Esophagus squamous epithelium (tissue), 5 donors: Measurements from ENCODE around the gene CDH2. TPM values are rescaled to one million over a fixed set of nuclear protein-coding genes. Genes with fewer than 3 reads are reported as not detected.

ENCODE experiments used
- DNase-seq: peaks from one replicate; lab custom pipeline; 2025; lab: John Stamatoyannopoulos, UW
- H3K27ac ChIP-seq, 4 donors: fragments of 200-600 bp; sonication (generic); one replicate each; pipeline ENCODE4 v1.5.1; 2016 to 2019; ENCODE audit warnings: mild to moderate bottlenecking in 1 of 4
- H3K27me3 ChIP-seq, 4 donors: fragments of 200-600 bp; sonication (generic); 1 replicate in 3 of 4; 2 replicates in 1 of 4; pipeline versions ENCODE4 v1.5.1 to v1.6.0; 2017 to 2021; ENCODE audit warnings: antibody characterized with exemption in 1 of 4
- H3K36me3 ChIP-seq, 3 donors: fragments of 200-600 bp; sonication (generic); one replicate each; pipeline ENCODE4 v1.5.1; 2016 to 2019
- H3K4me1 ChIP-seq, 3 donors: fragments of 200-600 bp; sonication (generic); one replicate each; pipeline ENCODE4 v1.5.1; 2017 to 2019
- H3K4me3 ChIP-seq, 4 donors: fragments of 200-600 bp; sonication (generic); 1 replicate in 3 of 4; 2 replicates in 1 of 4; pipeline ENCODE4 v1.5.1; 2016 to 2019; ENCODE audit warnings: mild to moderate bottlenecking in 2 of 4, moderate library complexity in 1 of 4
- H3K9me3 ChIP-seq, 3 donors: fragments of 200-600 bp; sonication (generic); one replicate each; pipeline ENCODE4 v1.5.1; 2016 to 2019
- CTCF ChIP-seq, 6 experiments: fragments of 450-650 bp in 4 of 6; fragments of 200-600 bp in 2 of 6; sonication (generic) in 2 of 6; IDR thresholded peaks; one replicate each; pipeline ENCODE4 v1.5.1; 2016 to 2019; ENCODE audit warnings: antibody characterized with exemption in 6 of 6, mild to moderate bottlenecking in 4 of 6, moderate library complexity in 4 of 6
- POLR2A ChIP-seq, 4 donors: fragments of 450-650 bp; IDR thresholded peaks; one replicate each; pipeline ENCODE4 v1.6.1; 2017; ENCODE audit warnings: antibody characterized with exemption in 4 of 4, mild to moderate bottlenecking in 4 of 4, moderate library complexity in 3 of 4
- WGBS, 2 donors: methylation state at CpG; one replicate each; pipeline ENCODE4 v1.1.5; 2018; 5-methylcytosine and 5-hydroxymethylcytosine counted together
- intact Hi-C: fragments of 100-400 bp; cut with DNase I; formaldehyde crosslinking; loops from one replicate; pipeline ENCODE4 v1.15.0; 2022
- total RNA-seq, 4 donors: library from RNA; depleted of rRNA; stranded (reverse); fragments of >200 nt; gene quantifications; one replicate each; pipeline ENCODE4 v1.1.0, GENCODE V29; 2016
- donor health status: DM: yes; HTN: yes; CAD: no.

CDH2 gene
- total RNA-seq, 4 donors from 2014 or later = 0.11 to 0.88 (median 0.28) TPM

DNA sequence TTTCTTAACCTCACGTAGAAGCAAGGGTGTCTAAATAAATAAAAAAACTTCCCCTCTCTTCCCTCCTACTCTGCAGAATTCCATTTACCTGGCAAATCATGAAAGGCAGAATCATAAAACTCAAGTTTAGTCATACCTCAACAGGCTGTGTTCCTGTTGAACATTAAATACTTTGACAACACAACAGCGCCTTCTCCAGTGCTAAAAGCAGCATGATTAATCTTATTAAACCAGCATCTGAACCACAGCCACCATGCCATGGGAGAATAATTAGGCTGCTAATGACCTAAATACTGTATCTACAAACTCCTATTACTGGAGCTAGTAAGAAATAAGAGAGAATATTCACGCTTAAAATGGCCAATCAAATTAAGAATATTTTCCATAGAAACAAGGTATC, 68.1 kb downstream of the CDH2 start:
- DNase-seq = no peak
- Histone ChIP-seq H3K27me3 (no peaks in the 10 kb centered on the region), H3K9me3 (no peaks in the 10 kb centered on the region), H3K36me3 (no peaks in the 10 kb centered on the region), H3K4me1 (no peaks in the 10 kb centered on the region), H3K4me3 (no peak overlapping the region), H3K27ac (no peak overlapping the region)
- TF ChIP-seq CTCF (IDR thresholded peaks at IDR 0.05) = no peak
- no peak for TF ChIP-seq POLR2A (IDR thresholded peaks at IDR 0.05)
- intact Hi-C loops = no loop called here
- 53 to 68% methylated on average over 3 of the region's 3 CpGs for WGBS, 2 donors

GRCh38 chr18:28108254-28108653, 68.7 kb downstream of the CDH2 start:
- 86 to 95% methylated on average over 1 of the region's 1 CpG for WGBS, 2 donors
- H3K27ac ChIP-seq = no peak overlapping the region
- no peaks in the 10 kb centered on the region for H3K36me3 ChIP-seq
- no peak for DNase-seq
- no peaks in the 10 kb centered on the region for H3K4me1 ChIP-seq
- H3K27me3 ChIP-seq = no peaks in the 10 kb centered on the region
- intact Hi-C loops = no loop called here
- H3K9me3 ChIP-seq = no peaks in the 10 kb centered on the region
- no peak for TF ChIP-seq CTCF (IDR thresholded peaks at IDR 0.05)
- no peak for TF ChIP-seq POLR2A (IDR thresholded peaks at IDR 0.05)
- no peak overlapping the region for H3K4me3 ChIP-seq

DNA sequence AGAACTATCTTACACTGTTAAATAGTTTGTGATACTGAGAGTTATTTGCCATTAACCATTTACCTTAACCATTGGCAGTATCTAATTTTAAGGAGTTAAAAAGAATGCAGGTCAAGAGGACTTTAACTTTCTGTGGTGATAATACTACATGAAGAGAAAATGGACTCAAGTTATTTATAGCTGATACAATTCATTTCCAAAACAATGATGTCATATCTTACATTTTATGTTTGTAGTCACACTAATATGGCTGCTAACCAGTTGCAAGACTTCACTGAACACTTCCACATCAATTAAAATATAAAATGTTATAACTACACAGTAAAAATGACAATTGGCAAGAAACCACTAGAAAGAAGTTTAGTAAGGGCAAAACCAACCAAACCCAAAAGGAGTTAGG, 77.7 kb downstream of the CDH2 start:
- no peaks in the 10 kb centered on the region for H3K9me3 ChIP-seq
- no peak overlapping the region for H3K4me3 ChIP-seq
- TF ChIP-seq CTCF (IDR thresholded peaks at IDR 0.05) (no peak), POLR2A (IDR thresholded peaks at IDR 0.05) (no peak)
- DNase-seq = no peak
- no peak overlapping the region for H3K27ac ChIP-seq
- intact Hi-C loops = no loop called here
- H3K27me3 ChIP-seq = no peaks in the 10 kb centered on the region
- H3K36me3 ChIP-seq = no peaks in the 10 kb centered on the region
- no peaks in the 10 kb centered on the region for H3K4me1 ChIP-seq

- no peak for DNase-seq
- 85 to 88% methylated on average over 4 of the region's 4 CpGs for WGBS, 2 donors
- Histone ChIP-seq H3K4me1 (no peaks in the 10 kb centered on the region), H3K4me3 (no peak overlapping the region), H3K27ac (no peak overlapping the region), H3K27me3 (no peaks in the 10 kb centered on the region), H3K9me3 (no peaks in the 10 kb centered on the region), H3K36me3 (no peaks in the 10 kb centered on the region)
- TF ChIP-seq CTCF (IDR thresholded peaks at IDR 0.05) (no peak), POLR2A (IDR thresholded peaks at IDR 0.05) (no peak)
- intact Hi-C loops = no loop called here
Measured at GRCh38 chr18:28095631-28096030, 81.3 kb downstream of the CDH2 start.

GRCh38 chr18:28095041-28095440, 81.9 kb downstream of the CDH2 start:
- intact Hi-C loops = no loop called here
- H3K36me3 ChIP-seq = no peaks in the 10 kb centered on the region
- H3K27ac ChIP-seq = no peak overlapping the region
- H3K4me3 ChIP-seq = no peak overlapping the region
- no peaks in the 10 kb centered on the region for H3K27me3 ChIP-seq
- WGBS, 2 donors = 83 to 84% methylated on average over 2 to 3 of the region's 3 CpGs
- no peaks in the 10 kb centered on the region for H3K4me1 ChIP-seq
- no peak for DNase-seq
- no peak for TF ChIP-seq CTCF (IDR thresholded peaks at IDR 0.05)
- no peak for TF ChIP-seq POLR2A (IDR thresholded peaks at IDR 0.05)
- no peaks in the 10 kb centered on the region for H3K9me3 ChIP-seq
